ENCODE measurements around the gene PLSCR5.

PLSCR5 gene

DNA sequence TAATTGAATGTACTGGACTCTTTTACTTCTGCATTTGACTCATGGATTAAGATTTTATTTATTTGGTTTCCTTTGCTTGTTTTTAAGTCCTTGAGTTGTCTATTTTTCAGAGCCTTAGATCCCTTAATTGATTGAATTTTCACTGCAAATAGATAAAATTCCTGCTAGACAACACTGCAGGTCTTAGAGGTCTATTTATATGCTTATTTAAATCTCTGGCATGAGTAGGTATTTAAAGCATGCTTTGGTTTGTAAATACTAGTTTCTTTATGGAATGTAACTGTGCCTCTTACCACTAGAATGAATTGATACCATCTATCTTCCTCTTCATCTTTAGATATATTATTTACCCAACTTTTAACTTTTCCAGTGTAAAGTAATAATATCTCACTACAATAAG lies 20.0 kb downstream of the PLSCR5 start:
- DNase-seq (ENCODE audit: low read depth), result no peak

DNA sequence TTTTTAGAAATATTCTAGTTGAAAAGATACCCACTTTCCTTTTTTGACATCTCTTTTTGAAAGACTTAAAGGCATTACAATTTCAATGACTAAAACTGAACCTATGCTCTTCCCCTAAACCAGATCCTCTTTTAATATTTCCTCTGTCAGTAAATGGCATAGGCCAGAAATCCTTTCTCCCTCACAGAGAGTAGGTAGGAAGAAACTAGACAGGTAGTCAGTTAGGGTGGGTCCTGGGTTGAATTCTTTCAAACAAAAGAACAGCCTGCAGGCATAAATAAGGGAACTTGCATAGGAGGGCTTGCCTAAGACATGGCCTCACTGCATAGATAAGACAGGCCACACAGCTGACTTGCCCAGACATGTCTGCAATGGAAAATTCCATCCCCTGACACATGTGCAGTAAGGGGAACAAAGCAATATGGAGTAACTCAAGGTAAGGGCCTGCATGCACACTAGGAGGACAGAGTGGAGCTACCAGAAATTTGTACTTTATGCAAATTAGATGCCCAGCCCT lies 23.1 kb downstream of the PLSCR5 start:
- no peak for DNase-seq (ENCODE audit: low read depth)

DNA sequence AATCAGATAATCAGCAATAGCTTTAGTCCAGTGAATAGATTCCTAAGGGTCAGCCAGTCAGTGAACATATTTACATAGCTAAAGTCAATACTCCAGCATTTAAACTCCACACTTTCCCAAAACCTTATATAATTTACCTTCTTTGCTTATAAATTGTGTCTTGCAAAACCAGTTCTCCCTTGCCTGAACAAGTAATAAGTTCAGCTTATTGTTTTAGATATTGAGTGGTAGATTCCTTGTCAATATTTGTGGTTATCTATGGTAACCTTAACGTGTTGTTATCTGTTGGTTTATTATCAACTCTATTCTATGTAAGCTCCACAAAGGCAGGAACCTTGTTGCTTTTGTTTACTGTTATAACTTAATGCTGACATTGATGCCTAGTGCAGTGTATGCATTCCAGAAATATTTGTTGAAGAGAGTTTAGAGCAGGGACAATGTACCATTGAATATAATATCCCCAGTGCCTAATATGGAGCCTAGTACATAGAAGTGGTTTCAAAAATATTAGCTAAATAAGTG lies 24.0 kb downstream of the PLSCR5 start:
- DNase-seq (ENCODE audit: low read depth), result no peak

DNA sequence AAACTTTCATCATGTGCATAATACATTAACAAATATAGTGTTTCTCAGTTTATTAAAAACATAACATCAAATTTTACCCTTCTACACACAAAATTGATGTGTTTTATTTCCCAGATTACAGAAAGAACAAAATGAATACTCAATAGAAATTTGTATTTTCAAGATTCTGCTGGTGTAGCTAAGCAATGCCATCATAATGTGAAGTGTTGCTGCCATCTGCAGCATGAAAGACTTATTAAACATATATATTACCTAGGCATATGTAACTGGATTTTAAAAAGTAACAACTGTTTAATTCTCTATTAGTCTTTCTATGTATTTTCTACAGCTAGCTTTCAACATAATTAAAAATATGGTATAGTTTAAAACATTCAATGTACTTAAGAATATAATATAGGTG lies 27.5 kb downstream of the PLSCR5 start:
- DNase-seq (ENCODE audit: low read depth), result no peak

DNA sequence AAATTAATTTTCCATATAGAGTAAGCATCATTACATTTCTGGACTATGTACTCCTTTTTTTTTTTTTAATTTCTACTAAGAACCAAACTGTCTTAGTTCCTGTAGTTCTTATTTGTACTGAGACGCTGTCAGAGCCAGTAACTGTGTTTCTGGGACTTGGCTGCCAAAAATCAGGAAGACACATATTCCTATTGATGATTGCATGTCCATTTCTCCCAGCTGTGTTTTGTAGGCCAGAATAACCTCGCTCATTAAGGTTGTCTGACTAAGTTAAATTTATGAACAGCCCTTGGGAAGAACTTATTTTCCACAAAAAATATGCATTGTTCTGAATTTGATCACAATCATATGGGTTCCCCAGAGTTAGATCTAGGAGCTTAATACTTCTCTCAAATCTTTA lies 29.5 kb downstream of the PLSCR5 start:
- no peak for DNase-seq (ENCODE audit: low read depth)

DNA sequence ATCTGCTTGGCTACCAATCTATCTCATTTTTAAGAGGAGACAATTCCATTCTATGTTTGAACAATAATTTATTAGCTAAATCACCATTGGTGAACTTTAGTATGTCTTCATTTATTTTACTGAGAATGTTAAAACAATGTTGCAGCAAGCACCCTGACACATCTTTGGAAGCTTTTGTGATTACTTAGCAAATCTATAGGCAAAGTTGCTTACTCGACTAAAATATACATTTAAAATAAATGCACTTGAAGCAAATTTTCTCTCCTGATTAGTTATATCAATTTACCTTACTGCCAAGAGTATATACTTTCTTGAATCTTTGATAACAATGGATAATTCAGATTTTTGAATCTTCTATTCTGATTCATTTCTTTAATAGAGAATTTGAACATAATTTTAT lies 31.0 kb downstream of the PLSCR5 start:
- DNase-seq (ENCODE audit: low read depth), result no peak

DNA sequence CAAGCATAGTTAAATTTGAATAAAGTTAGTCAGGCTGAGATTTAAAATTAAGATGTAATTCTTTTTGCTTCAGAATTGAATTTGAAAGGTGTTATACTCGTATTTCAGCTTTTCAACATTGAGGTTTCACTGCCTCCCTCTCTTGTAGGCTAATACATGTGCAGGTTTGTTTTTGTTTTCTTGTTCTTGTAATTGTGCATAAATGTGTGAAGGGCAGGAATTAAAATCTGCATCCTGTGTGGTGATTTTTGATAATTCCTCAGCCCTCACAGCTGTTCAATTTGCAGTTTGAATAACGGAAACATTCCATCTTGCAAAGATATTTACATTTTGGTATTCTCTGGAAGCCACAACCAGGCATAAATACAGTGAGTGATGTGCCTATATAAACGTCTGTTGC lies 35.8 kb downstream of the PLSCR5 start:
- no peak for DNase-seq (ENCODE audit: low read depth)

DNA sequence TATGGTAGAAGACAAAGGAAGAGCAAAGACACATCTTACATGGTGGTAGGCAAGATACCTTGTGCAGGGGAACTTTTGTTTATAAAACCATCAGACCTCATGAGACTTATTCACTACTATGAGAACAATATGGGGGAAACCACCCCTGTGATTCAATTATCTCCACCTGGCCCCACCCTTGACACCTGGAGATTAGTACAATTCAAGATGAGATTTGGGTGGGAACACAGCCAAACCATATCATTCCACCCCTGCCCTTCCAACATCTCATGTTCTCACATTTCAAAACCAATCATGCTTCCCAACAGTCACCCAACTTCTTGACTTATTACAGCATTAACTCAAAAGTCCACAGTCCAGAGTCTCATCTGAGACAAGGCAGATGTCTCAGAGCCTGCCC lies 39.0 kb downstream of the PLSCR5 start:
- no peak for DNase-seq (ENCODE audit: low read depth)

DNA sequence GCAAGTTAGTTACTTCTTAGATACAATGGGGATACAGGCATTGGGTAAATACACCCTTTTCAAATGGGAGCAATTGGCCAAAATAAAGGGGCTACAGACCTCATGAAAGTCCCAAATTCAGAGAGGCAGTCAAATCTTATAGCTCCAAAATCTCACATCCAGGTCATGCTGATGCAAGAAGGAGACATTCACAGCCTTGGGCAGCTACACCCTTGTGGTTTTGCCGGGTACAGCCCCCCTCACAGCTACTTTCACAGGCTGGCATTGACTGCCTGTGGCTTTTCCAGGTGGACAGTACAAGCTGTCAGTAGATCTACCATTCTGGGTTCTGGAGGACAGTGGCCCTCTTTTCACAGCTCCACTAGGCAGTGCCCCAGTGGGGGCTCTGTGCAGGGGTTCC lies 43.3 kb downstream of the PLSCR5 start:
- no peak for DNase-seq (ENCODE audit: low read depth)

DNA sequence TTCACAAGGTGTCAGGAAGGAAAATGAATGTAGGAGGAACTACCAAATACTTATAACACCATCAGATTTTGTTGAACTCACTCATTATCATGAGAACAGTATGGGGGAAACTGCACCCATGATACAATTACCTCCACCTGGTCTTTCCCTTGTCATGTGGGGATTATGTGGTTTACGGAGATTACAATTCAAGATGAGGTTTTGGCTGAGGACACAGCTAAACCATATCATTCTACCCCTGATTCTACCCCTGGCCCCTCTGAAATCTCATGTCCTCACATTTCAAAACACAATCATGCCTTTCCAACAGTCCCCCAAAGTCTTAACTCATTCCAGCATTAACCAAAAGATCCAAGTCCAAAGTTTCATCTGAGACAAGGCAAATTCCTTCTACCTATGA lies 43.7 kb downstream of the PLSCR5 start:
- no peak for DNase-seq (ENCODE audit: low read depth)

DNA sequence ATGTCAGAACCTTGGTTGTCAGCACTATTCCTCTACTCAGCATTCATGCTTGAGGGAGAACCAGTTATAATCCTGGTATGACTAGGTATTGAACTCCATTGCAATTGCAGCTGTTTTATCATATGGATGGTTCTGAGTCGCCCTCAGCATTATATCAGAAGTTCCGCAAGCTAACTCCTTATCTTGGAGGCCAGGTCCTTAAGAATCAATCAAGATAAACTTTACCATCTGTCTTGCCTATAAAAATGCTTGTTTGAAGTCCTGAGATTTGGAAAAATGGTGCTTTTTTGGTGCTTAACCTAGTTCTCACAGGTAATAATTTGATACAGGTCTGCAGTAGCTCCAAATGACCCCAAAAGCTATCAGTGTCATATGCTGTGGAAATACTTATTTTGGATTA lies 44.5 kb downstream of the PLSCR5 start:
- no peak for DNase-seq (ENCODE audit: low read depth)

DNA sequence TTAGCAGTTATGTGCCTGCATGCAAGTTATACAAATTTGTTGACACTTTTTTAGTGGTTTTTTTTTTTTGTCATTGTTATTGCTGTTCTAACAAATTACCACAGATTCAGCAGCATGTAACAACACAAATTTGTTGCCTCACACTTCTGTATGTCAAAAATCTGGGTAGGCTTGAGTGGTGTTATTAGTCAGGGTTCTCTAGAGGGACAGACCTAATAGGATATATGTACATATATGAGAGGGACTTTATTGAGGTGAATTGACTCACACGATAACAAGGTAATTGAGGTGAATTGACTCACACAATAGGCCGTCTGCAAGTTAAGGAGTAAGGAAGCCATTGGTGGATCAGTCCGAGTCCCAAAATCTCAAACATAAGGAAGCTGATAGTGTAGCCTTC lies 45.8 kb downstream of the PLSCR5 start:
- DNase-seq (ENCODE audit: low read depth), result no peak

DNA sequence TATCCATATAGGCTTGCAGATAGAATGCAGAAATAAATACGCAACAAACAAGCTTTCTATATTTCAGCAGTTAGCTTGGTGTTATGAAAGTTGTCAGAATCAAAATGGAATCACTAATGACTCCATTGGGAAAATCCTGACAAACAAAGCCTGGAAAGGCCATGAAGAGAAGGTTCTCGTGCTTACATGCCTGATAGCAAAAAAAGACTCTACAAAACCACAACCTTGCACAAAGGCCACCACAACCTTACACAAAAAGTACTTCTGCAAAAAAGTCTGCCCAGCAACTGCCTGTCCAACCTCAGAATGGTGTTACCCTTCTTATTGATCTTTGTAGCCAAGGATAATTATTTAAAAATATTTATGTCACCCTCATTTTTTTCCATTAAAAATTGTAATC lies 46.4 kb downstream of the PLSCR5 start:
- DNase-seq (ENCODE audit: low read depth), result no peak

DNA sequence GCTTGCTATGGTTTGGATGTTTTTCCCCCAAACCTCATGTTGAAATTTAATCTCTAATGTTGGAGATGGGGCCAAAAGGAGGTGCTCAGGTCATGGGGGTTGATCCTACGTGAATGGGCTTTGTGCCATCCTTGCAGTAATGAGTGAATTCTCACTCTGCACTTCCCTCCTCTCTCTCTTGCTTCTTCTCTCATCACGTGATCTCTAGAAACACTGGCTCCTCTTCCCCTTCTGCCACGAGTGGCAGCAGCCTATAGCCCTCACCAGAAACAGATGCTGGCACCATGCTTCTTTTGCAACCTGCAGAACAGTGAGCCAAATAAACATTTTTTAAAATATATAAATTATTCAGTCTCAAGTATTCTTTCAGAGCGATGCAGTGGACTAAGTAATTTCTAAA lies 47.4 kb downstream of the PLSCR5 start:
- no peak for DNase-seq (ENCODE audit: low read depth)

DNA sequence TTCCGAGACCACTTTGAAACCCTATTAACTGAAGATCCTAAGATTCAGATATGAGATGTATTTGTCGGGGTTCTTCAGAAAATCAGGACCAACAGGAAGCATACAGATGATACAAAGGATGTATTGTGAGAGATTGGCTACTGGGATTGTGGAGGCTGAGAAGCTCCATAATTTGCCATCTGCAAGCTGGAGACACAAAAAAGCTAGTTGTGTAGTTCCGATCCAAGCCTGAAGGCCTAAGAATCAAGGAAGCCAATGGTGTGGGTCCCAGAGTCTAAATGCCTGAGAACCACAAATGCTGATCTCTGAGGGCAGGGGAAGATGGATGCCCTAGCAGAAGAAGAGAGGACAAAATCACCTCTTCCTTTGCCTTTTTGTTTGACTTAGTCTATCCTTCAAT lies 49.8 kb downstream of the PLSCR5 start:
- DNase-seq (ENCODE audit: low read depth), result no peak

DNA sequence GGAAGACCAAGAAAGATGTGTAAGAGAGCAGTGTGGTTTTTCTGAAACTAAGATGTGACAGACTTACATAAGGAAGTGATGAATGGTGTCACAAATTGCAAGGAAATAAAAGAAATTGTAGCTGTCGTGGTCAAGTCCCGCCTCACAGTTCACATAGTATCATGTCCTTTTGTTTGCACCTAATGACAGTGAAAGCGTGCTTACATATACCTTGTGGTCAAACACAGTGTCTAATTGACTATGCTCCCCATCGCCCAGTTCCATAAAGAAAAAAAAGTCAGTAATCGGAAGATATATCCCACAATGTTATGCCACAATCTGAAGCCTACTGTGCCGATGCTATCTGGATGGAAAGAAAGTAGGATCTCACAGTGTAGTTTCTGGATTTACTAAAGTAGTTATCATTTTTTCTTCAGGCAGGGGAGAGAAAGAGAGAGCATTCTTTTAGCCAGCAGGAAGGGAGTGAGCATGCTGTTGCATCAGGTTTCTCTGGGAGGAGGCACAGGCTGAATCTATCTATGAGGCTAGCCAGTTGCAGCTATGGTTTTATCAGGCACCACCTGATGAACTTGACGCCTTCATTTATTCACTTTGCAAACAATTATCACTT lies 50.9 kb downstream of the PLSCR5 start:
- DNase-seq (ENCODE audit: low read depth), result no peak

DNA sequence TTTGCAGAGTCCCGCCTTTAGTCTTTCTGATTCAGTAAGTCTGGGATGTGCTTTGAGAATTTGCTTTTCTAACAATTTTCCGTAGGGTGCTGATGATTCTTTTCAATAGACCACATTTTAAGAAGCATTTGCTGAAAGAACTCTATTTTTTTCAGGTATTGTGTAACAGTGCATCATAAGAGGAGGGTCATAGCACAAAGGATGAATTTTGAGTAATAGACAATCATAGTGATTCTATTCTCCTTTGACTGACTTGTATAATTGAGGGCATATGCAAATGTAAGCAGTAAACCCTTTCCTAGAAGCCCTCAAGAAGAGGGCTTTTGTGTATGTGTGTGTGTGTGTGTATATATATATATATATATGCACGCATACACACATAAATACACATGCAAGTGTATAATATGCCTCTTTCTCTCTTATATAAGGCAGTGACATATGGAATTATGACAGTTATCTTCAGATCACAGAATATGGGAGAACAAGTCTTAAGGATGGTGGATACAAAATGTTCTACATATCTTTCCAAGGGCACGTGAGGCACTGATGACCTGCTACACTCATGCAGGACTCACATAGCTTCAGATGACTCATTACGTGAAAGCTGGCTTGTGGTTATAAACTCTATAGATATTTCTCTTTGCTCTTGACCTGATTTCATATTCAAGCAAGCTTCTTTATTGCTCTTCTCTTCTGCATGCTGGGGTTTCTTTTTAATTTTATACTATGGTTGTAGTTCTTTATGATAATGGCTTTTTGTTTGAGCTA lies 54.2 kb downstream of the PLSCR5 start:
- no peak for DNase-seq (ENCODE audit: low read depth)

DNA sequence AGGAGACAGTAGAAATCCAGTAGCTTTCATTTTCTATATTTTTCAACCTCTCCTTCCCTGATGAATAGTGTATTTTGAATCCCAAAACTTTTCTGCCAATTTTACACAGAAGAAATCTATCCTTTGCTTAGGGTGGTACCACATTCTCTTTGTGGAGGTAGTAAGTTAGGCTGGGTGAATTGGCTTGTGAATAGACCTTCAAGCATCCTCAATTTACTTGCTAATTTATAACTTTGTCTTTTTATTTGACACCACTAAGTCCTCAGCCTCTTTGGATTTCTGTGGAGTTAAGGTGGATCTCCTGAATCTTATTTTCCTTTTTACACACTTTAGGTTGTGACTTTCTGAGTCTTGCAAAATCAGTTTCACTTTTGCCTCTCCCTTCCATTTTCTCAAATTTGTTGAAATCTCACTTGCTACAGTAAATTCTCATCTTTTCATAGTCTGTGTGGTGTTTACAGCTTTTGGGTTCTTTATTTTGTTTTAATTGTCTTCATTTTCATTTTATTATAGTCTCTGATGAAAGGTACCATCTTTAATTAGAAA lies 55.0 kb downstream of the PLSCR5 start:
- DNase-seq (ENCODE audit: low read depth), result no peak

DNA sequence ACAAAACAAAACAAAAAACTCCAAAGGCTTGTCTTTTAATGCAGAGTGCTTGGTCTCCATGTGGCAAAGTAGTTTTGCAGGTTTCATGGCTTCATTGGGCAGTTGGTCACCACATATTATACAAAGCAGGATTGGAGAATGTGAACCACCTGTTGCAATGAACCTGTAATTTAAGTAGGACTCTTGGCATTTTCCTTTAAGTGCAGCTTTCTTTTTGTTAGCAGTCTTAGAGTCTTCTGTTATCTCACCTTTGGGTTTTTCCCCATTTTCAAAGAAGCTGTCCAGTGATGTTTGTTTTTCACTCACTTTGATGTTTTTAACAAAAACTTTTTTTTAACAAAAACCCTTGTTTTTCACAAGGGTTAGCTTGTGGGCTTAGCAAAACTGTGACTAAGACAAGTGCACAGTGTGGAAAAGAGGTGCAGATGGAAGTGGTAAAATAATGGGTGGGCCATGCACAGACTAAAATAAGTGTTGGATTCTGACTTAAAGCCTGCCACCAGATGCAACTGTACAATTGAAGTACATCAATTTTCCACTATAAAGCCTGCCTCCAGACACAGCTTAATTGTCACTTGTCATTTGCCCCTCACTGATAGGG lies 57.8 kb downstream of the PLSCR5 start:
- no peak for DNase-seq (ENCODE audit: low read depth)

DNA sequence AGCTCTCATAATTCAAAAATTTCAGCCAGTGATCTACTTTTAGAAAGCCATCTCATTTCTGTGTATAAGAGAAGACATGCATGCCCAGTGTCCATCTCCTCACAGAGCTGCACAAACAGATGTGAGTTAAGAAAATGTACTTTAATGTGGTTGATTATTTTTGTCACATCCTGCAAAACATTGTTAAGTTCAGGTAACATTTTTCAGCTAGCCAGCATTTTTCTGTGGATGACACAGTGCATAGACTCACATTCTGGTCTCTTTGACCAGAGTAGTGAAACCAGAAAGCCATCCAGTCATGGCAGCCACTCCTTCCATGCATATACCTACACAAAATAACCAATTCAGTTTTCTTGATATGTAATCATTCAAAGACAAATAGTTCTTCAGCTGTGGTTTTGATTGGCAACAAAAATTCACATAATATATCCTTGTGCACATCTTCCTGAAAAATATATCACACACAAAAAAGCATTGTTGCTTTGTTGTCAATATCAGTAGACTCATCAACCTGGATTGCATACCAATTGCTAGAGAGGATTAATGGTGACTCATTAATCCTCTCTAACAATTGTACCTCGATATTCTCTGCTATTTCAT lies 58.7 kb downstream of the PLSCR5 start:
- no peak for DNase-seq (ENCODE audit: low read depth)

DNA sequence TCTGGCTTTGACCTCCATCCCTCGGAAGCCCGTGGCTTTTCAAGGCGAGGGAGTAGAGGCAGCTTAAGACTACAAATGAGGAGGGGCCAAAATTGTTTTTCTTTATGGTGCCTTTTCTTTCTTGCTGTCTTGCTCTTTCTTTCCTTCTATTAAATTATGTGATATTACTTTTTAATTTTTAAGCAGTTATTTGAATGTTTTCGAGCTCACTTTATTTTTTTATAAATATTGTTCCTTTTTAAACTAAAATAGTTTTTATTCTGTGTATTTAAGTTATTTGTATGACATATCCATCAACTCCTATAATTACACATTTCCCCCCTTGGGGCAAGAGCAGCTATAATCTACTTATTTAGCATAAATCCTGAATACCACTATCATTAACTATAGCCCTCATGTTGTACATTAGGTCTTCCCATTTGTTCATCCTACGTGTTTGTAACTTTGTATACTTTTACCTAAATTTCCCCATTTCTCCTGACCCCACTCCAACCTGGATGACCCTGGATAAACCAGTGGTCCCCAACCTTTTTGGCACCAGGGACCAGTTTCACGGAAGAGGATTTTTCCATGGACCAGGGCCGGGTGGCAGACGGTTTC lies 60.1 kb downstream of the PLSCR5 start:
- DNase-seq (ENCODE audit: low read depth), result no peak

Measured in stimulated activated CD8-positive, alpha-beta memory T cell treated with anti-CD3 and anti-CD28 coated beads, Interleukin-15, amount 100 ng/mL, for 24 hours (primary cell).